Activated CD4-positive, alpha-beta T cell treated with anti-CD3 and anti-CD28 coated beads, Interleukin-2, amount 50 U/mL, for 24 hours (primary cell): ENCODE measurements around the gene NXPE1.
"Not testable (repeated sequence)": the region's sequence is repeated elsewhere in the genome, so short reads cannot be mapped to it uniquely, and the experiment has no call there.

ENCODE experiments used
- DNase-seq, 2 donors: peaks; one replicate each; pipeline ENCODE4 v3.0.0-alpha.2; 2020; ENCODE audit warnings: low read depth in 1 of 2, low spot score in 1 of 2

The NXPE1 gene

GRCh38 chr11:114559425-114560310 lies at the start of gene NXPE1:
NXPE1 (minus strand) TSS chr11:114559881; CDS start chr11:114551201, 8,680 bp downstream.
- DNase-seq, result no peak

GRCh38 chr11:114609429-114609828 lies 49.7 kb upstream of the NXPE1 start:
- no peak for DNase-seq

GRCh38 chr11:114608605-114609004 lies 48.9 kb upstream of the NXPE1 start:
- not testable (repeated sequence) for DNase-seq

- no peak for DNase-seq
Observed at GRCh38 chr11:114607753-114608459, 48.2 kb upstream of the NXPE1 start.

GRCh38 chr11:114606802-114607075 lies 47.1 kb upstream of the NXPE1 start:
- DNase-seq, result not testable (repeated sequence)

GRCh38 chr11:114606003-114606801 lies 46.5 kb upstream of the NXPE1 start:
- no peak for DNase-seq

- no peak for DNase-seq
Observed at GRCh38 chr11:114605370-114605769, 45.7 kb upstream of the NXPE1 start.

- no peak for DNase-seq
Observed at GRCh38 chr11:114604886-114605285, 45.2 kb upstream of the NXPE1 start.

GRCh38 chr11:114604179-114604813 lies 44.6 kb upstream of the NXPE1 start:
- no peak for DNase-seq

- not testable (repeated sequence) for DNase-seq
Observed at GRCh38 chr11:114603151-114603550, 43.5 kb upstream of the NXPE1 start.

GRCh38 chr11:114598461-114598860 lies 38.8 kb upstream of the NXPE1 start:
- DNase-seq, result no peak

- DNase-seq, result no peak
Observed at GRCh38 chr11:114596175-114596919, 36.7 kb upstream of the NXPE1 start.

- DNase-seq, result no peak
Observed at GRCh38 chr11:114595571-114595970, 35.9 kb upstream of the NXPE1 start, which contains the start of gene NXPE4. NXPE4 (minus strand) TSS chr11:114595786; CDS start chr11:114594759, 1,027 bp downstream.

- no peak for DNase-seq
Observed at GRCh38 chr11:114594703-114595102, 35.0 kb upstream of the NXPE1 start.

- no peak for DNase-seq
Observed at GRCh38 chr11:114587398-114587953, 27.8 kb upstream of the NXPE1 start.

- no peak for DNase-seq
Observed at GRCh38 chr11:114586797-114587196, 27.1 kb upstream of the NXPE1 start.

GRCh38 chr11:114571712-114572111 lies 12.0 kb upstream of the NXPE1 start:
- no peak for DNase-seq

- no peak for DNase-seq
Observed at GRCh38 chr11:114569801-114570200, 10.1 kb upstream of the NXPE1 start.

GRCh38 chr11:114566276-114566675 lies 6.6 kb upstream of the NXPE1 start:
- no peak for DNase-seq

GRCh38 chr11:114564831-114565230 lies 5.2 kb upstream of the NXPE1 start:
- DNase-seq, result no peak
